ENCODE measurements around the gene HTR6. TPM values are rescaled to one million over a fixed set of nuclear protein-coding genes. Genes with fewer than 3 reads are reported as not detected.
A peak's percentile ranks its signal among the peaks of the same experiment; 100 is the strongest.

HTR6 gene
- total and polyA plus RNA-seq, 2 donors (not counting 1 experiment from before 2014, with no cell fraction given) = under 0.01 to 0.02 TPM

GRCh38 chr1:19654386-19654785 lies 10.3 kb upstream of the HTR6 start:
- no peak overlapping the region for H2AFZ ChIP-seq (ENCODE audit: low read length)
- DNase-seq (ENCODE audit: low read depth in 2 of 2) = peak in 1 of 2 donors; percentile 50

GRCh38 chr1:19654886-19655717 lies 9.6 kb upstream of the HTR6 start:
- H3K27me3 ChIP-seq (ENCODE audit: control insufficient read depth, insufficient read depth, low read length) = no peaks in the 10 kb centered on the region
- H3K4me1 ChIP-seq (ENCODE audit: control insufficient read depth, extremely low read depth, insufficient read depth, low read length) = peaks cover 24% of the 10 kb centered on the region
- H3K4me2 ChIP-seq (ENCODE audit: extremely low read depth, insufficient read depth, low read length) = no peak overlapping the region
- no peaks in the 10 kb centered on the region for H4K20me1 ChIP-seq (ENCODE audit: control insufficient read depth, extremely low read depth, insufficient read depth, low read length)
- H3K9me3 ChIP-seq (ENCODE audit: control insufficient read depth, insufficient read depth, low read depth, low read length) = no peaks in the 10 kb centered on the region
- peaks cover 8% of the 10 kb centered on the region for H3K36me3 ChIP-seq (ENCODE audit: control insufficient read depth, insufficient read depth, low read length)
- TF ChIP-seq EZH2 (IDR thresholded peaks at IDR 0.05; ENCODE audit: low read length, missing control alignments) = no peak
- peaks cover 37% of the 10 kb centered on the region for H3K79me2 ChIP-seq (ENCODE audit: control insufficient read depth, insufficient read depth, low read length)
- no peak overlapping the region for H3K9ac ChIP-seq (ENCODE audit: insufficient read depth, low read length)
- no peak for DNase-seq (ENCODE audit: low read depth in 2 of 2)
- H3K4me3 ChIP-seq (replicated peaks in 1 of 4; ENCODE audit: control extremely low read depth in 1 of 4, insufficient read depth in 1 of 4, low read depth in 3 of 4, low read length in 4 of 4) = no peak overlapping the region
- no peak overlapping the region for H3K27ac ChIP-seq (ENCODE audit: insufficient read depth, low read length)
- no peak overlapping the region for H2AFZ ChIP-seq (ENCODE audit: low read length)

More at GRCh38 chr1:19654386-19654785, 10.3 kb upstream of the HTR6 start:
- H3K4me2 ChIP-seq (ENCODE audit: extremely low read depth, insufficient read depth, low read length) = peak overlapping the region; percentile 3
- peak overlapping the region; percentile 32 for H3K27ac ChIP-seq (ENCODE audit: insufficient read depth, low read length)
- H4K20me1 ChIP-seq (ENCODE audit: control insufficient read depth, extremely low read depth, insufficient read depth, low read length) = no peaks in the 10 kb centered on the region
- H3K36me3 ChIP-seq (ENCODE audit: control insufficient read depth, insufficient read depth, low read length) = peaks cover 8% of the 10 kb centered on the region
- no peaks in the 10 kb centered on the region for H3K27me3 ChIP-seq (ENCODE audit: control insufficient read depth, insufficient read depth, low read length)
- no peak overlapping the region for H3K4me3 ChIP-seq (replicated peaks in 1 of 4; ENCODE audit: control extremely low read depth in 1 of 4, insufficient read depth in 1 of 4, low read depth in 3 of 4, low read length in 4 of 4)
- peaks cover 25% of the 10 kb centered on the region for H3K4me1 ChIP-seq (ENCODE audit: control insufficient read depth, extremely low read depth, insufficient read depth, low read length)
- H3K79me2 ChIP-seq (ENCODE audit: control insufficient read depth, insufficient read depth, low read length) = peaks cover 43% of the 10 kb centered on the region
- H3K9me3 ChIP-seq (ENCODE audit: control insufficient read depth, insufficient read depth, low read depth, low read length) = no peaks in the 10 kb centered on the region
- TF ChIP-seq EZH2 (IDR thresholded peaks at IDR 0.05; ENCODE audit: low read length, missing control alignments) = no peak
- no peak for TF ChIP-seq CTCF (conservative IDR thresholded peaks at IDR 0.05 in 1 of 2, IDR thresholded peaks at IDR 0.05 in 1 of 2; ENCODE audit: low read depth in 1 of 2, low read length in 2 of 2)
- H3K9ac ChIP-seq (ENCODE audit: insufficient read depth, low read length) = no peak overlapping the region

GRCh38 chr1:19655718-19656080 lies 9.0 kb upstream of the HTR6 start:
- Histone ChIP-seq H3K36me3 (ENCODE audit: control insufficient read depth, insufficient read depth, low read length) (peaks cover 8% of the 10 kb centered on the region), H4K20me1 (ENCODE audit: control insufficient read depth, extremely low read depth, insufficient read depth, low read length) (peaks cover 2% of the 10 kb centered on the region), H3K4me2 (ENCODE audit: extremely low read depth, insufficient read depth, low read length) (no peak overlapping the region), H3K9me3 (ENCODE audit: control insufficient read depth, insufficient read depth, low read depth, low read length) (no peaks in the 10 kb centered on the region), H3K27me3 (ENCODE audit: control insufficient read depth, insufficient read depth, low read length) (no peaks in the 10 kb centered on the region), H3K4me1 (ENCODE audit: control insufficient read depth, extremely low read depth, insufficient read depth, low read length) (peaks cover 20% of the 10 kb centered on the region), H3K9ac (ENCODE audit: insufficient read depth, low read length) (no peak overlapping the region), H3K4me3 (replicated peaks in 1 of 4; ENCODE audit: control extremely low read depth in 1 of 4, insufficient read depth in 1 of 4, low read depth in 3 of 4, low read length in 4 of 4) (no peak overlapping the region), H3K79me2 (ENCODE audit: control insufficient read depth, insufficient read depth, low read length) (peaks cover 32% of the 10 kb centered on the region), H2AFZ (ENCODE audit: low read length) (no peak overlapping the region), H3K27ac (ENCODE audit: insufficient read depth, low read length) (no peak overlapping the region)
- TF ChIP-seq CTCF (conservative IDR thresholded peaks at IDR 0.05 in 1 of 2, IDR thresholded peaks at IDR 0.05 in 1 of 2; ENCODE audit: low read depth in 1 of 2, low read length in 2 of 2) (no peak), EZH2 (IDR thresholded peaks at IDR 0.05; ENCODE audit: low read length, missing control alignments) (no peak)
- DNase-seq (ENCODE audit: low read depth in 2 of 2) = no peak

Data from fibroblast of lung (primary cell).